Measurements from ENCODE around the gene LGALS7.
"Not testable (repeated sequence)": the region's sequence is repeated elsewhere in the genome, so short reads cannot be mapped to it uniquely, and the experiment has no call there.

LGALS7 gene

DNA sequence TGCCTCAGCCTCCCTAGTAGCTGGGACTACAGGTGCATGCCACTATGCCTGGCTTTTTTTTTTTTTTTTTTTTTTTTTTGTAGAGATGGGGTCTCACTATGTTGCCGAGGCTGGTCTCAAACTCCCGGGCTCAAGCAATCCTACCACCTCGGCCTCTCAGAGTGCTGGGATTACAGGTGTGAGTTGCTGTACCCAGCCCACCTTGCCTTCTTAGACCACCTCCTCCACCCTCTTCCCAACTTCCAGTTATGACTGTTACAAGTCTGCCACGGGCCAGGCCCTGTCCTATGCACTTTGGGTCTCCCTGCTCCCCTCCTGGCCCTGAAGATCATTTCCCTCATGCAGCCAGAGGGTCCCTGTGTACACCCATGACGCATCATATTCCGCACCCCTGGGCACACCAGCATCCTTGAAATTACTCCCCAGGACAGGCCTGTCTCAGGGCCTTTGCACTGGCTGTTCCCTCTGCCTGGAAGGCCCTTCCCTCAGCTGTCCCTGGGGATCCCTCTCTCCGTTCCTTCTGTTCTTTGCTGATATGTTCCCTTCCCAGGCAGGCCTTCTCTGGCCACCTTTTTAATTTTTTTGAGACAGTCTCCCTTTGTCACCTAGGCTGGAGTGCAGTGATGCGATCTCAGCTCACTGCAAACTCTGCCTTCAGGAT, 36.4 kb upstream of the LGALS7 start:
- H3K9me2 ChIP-seq (ENCODE audit: low read depth, low read length), result no peaks in the 10 kb centered on the region
- H3K79me2 ChIP-seq (ENCODE audit: insufficient read depth, low read length), result no peaks in the 10 kb centered on the region
- H3K9me3 ChIP-seq (ENCODE audit: low read length), result no peaks in the 10 kb centered on the region
- H3K27ac ChIP-seq (ENCODE audit: low read depth, low read length, poor library complexity, severe bottlenecking), result no peak overlapping the region
- no peak overlapping the region for H2AFZ ChIP-seq (ENCODE audit: low read length)
- H3K36me3 ChIP-seq (ENCODE audit: insufficient read depth, low read length), result no peaks in the 10 kb centered on the region; the same call in 1 of the 2 replicates
- no peaks in the 10 kb centered on the region for H3F3A ChIP-seq (ENCODE audit: insufficient read depth, low read length)
- H3K4me2 ChIP-seq (ENCODE audit: low read length), result no peak overlapping the region
- H3K4me1 ChIP-seq (ENCODE audit: insufficient read depth, low read length, severe bottlenecking), result no peaks in the 10 kb centered on the region
- no peak overlapping the region for H3K4me3 ChIP-seq (ENCODE audit: low read depth, low read length, poor library complexity, severe bottlenecking)
- no peaks in the 10 kb centered on the region for H3K27me3 ChIP-seq (ENCODE audit: insufficient read depth, low read length)
- TF ChIP-seq, protein P1, sequence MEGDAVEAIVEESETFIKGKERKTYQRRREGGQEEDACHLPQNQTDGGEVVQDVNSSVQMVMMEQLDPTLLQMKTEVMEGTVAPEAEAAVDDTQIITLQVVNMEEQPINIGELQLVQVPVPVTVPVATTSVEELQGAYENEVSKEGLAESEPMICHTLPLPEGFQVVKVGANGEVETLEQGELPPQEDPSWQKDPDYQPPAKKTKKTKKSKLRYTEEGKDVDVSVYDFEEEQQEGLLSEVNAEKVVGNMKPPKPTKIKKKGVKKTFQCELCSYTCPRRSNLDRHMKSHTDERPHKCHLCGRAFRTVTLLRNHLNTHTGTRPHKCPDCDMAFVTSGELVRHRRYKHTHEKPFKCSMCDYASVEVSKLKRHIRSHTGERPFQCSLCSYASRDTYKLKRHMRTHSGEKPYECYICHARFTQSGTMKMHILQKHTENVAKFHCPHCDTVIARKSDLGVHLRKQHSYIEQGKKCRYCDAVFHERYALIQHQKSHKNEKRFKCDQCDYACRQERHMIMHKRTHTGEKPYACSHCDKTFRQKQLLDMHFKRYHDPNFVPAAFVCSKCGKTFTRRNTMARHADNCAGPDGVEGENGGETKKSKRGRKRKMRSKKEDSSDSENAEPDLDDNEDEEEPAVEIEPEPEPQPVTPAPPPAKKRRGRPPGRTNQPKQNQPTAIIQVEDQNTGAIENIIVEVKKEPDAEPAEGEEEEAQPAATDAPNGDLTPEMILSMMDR (IDR thresholded peaks at IDR 0.05; ENCODE audit: low read length), result no peak
- no peak for TF ChIP-seq EZH2 (IDR thresholded peaks at IDR 0.05; ENCODE audit: borderline replicate concordance, low read length)
- H3K9ac ChIP-seq (ENCODE audit: low read length), result no peak overlapping the region
- H4K20me1 ChIP-seq (ENCODE audit: insufficient read depth, low read length), result no peaks in the 10 kb centered on the region

DNA sequence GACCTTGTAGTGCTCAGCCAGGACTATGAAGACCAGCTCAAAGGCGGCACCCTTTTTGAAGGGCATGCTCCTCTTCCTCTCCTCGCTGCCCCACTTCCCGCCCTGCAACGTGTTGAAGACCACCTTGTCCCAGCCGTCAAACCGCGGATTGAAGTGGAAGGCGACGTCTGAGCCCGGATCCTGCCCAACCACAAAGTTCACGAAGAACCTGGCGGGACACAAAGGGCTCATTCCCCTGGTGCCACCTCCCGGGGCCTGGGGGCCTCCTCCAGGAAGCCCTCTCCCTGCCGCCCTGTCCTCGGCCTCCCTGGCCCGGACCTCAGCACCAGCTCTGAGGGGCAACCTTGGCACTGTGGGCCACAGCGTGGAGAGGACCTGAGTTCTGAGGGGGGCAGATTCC, 35.4 kb upstream of the LGALS7 start:
- Histone ChIP-seq H3K4me1 (ENCODE audit: insufficient read depth, low read length, severe bottlenecking) (no peaks in the 10 kb centered on the region), H3K4me3 (ENCODE audit: low read depth, low read length, poor library complexity, severe bottlenecking) (no peak overlapping the region), H3K27ac (ENCODE audit: low read depth, low read length, poor library complexity, severe bottlenecking) (no peak overlapping the region), H3K9me2 (ENCODE audit: low read depth, low read length) (no peaks in the 10 kb centered on the region), H3K4me2 (ENCODE audit: low read length) (no peak overlapping the region), H4K20me1 (ENCODE audit: insufficient read depth, low read length) (no peaks in the 10 kb centered on the region), H2AFZ (ENCODE audit: low read length) (no peak overlapping the region), H3K9ac (ENCODE audit: low read length) (no peak overlapping the region), H3F3A (ENCODE audit: insufficient read depth, low read length) (no peaks in the 10 kb centered on the region), H3K36me3 (ENCODE audit: insufficient read depth, low read length) (no peaks in the 10 kb centered on the region), H3K27me3 (ENCODE audit: insufficient read depth, low read length) (no peaks in the 10 kb centered on the region), H3K9me3 (ENCODE audit: low read length) (no peaks in the 10 kb centered on the region), H3K79me2 (ENCODE audit: insufficient read depth, low read length) (no peaks in the 10 kb centered on the region)
- TF ChIP-seq, protein P1 (IDR thresholded peaks at IDR 0.05; ENCODE audit: low read length), result no peak
- TF ChIP-seq EZH2 (IDR thresholded peaks at IDR 0.05; ENCODE audit: borderline replicate concordance, low read length), result no peak

DNA sequence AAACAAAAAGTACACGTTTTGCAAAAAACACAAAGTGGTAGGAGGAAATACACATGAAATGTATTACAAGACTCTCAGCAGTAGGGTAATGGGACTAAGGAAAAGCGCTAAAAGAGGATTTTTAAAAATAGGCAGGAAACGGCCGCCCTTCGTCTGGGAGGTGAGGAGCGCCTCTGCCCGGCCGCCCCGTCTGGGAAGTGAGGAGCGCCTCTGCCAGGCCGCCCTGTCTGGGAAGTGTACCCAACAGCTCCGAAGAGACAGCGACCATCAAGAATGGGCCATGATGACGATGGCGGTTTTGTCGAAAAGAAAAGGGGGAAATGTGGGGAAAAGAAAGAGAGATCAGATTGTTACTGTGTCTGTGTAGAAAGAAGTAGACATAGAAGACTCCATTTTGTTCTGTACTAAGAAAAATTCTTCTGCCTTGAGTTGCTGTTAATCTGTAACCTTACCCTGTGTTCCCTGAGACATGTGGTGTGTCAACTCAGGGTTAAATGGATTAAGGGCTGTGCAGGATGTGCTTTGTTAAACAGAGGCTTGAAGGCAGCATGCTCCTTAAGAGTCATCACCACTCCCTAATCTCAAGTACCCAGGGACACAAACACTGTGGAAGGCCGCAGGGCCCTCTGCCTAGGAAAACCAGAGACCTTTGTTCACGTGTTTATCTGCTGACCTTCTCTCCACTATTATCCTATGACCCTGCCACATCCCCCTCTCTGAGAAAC, 34.2 kb upstream of the LGALS7 start:
- not testable (repeated sequence) for H3K9me2 ChIP-seq (ENCODE audit: low read depth, low read length); H2AFZ ChIP-seq (ENCODE audit: low read length); H3K27ac ChIP-seq (ENCODE audit: low read depth, low read length, poor library complexity, severe bottlenecking); H3K9me3 ChIP-seq (ENCODE audit: low read length); H3K27me3 ChIP-seq (ENCODE audit: insufficient read depth, low read length); H4K20me1 ChIP-seq (ENCODE audit: insufficient read depth, low read length); H3F3A ChIP-seq (ENCODE audit: insufficient read depth, low read length); H3K4me1 ChIP-seq (ENCODE audit: insufficient read depth, low read length, severe bottlenecking); H3K4me3 ChIP-seq (ENCODE audit: low read depth, low read length, poor library complexity, severe bottlenecking); H3K36me3 ChIP-seq (ENCODE audit: insufficient read depth, low read length); H3K9ac ChIP-seq (ENCODE audit: low read length); H3K79me2 ChIP-seq (ENCODE audit: insufficient read depth, low read length); H3K4me2 ChIP-seq (ENCODE audit: low read length)

DNA sequence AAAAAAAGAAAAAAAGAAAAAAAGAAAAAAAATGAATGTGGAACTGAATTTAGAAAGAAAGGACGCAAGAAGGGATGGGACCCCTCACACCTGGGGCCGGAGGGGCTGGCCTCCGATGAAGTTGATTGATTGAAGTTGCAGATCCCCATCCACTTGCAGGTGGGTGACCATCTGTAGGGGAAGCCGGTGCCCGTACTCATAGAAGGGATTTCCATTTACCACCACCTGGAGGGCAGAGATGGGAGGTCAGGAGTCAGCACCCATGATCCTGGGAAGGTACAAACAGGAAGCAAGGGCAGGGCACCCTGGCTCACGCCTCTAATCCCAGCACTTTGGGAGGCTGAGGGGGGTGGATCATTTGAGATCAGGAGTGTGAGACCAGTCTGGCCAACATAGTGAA, 33.1 kb upstream of the LGALS7 start:
- Histone ChIP-seq H3K27ac (ENCODE audit: low read depth, low read length, poor library complexity, severe bottlenecking) (no peak overlapping the region), H3K9ac (ENCODE audit: low read length) (no peak overlapping the region), H3K4me2 (ENCODE audit: low read length) (no peak overlapping the region), H3K36me3 (ENCODE audit: insufficient read depth, low read length) (no peaks in the 10 kb centered on the region), H3K79me2 (ENCODE audit: insufficient read depth, low read length) (no peaks in the 10 kb centered on the region), H3K4me3 (ENCODE audit: low read depth, low read length, poor library complexity, severe bottlenecking) (no peak overlapping the region), H3K27me3 (ENCODE audit: insufficient read depth, low read length) (no peaks in the 10 kb centered on the region), H2AFZ (ENCODE audit: low read length) (no peak overlapping the region), H3K9me3 (ENCODE audit: low read length) (no peaks in the 10 kb centered on the region), H3K9me2 (ENCODE audit: low read depth, low read length) (no peaks in the 10 kb centered on the region), H3K4me1 (ENCODE audit: insufficient read depth, low read length, severe bottlenecking) (no peaks in the 10 kb centered on the region), H4K20me1 (ENCODE audit: insufficient read depth, low read length) (no peaks in the 10 kb centered on the region), H3F3A (ENCODE audit: insufficient read depth, low read length) (no peaks in the 10 kb centered on the region)
- TF ChIP-seq EZH2 (IDR thresholded peaks at IDR 0.05; ENCODE audit: borderline replicate concordance, low read length), result no peak
- TF ChIP-seq, protein P1 (IDR thresholded peaks at IDR 0.05; ENCODE audit: low read length), result no peak

Data from OCI-LY1 (cell line).